GM23338 (cell line): ENCODE measurements around the gene LAMTOR4. TPM values are rescaled to one million over a fixed set of nuclear protein-coding genes. Genes with fewer than 3 reads are reported as not detected.

Source experiments
- ATAC-seq: fragments of 200-7000 bp; cut with Tn5 transposase; 3 replicates; pipeline ENCODE4 v1.9.1; 2020
- DNase-seq: peaks from one replicate; pipeline ENCODE4 v3.0.0-alpha.2; 2015; ENCODE audit warnings: low spot score
- H2AFZ ChIP-seq: fragments of 200-600 bp; sonication (generic); 2 replicates; pipeline ENCODE4 v1.8.0; 2016; ENCODE audit warnings: antibody characterized with exemption, mild to moderate bottlenecking, moderate library complexity
- H3F3A ChIP-seq: fragments of 200-600 bp; sonication (generic); replicated peaks from 2 replicates; pipeline ENCODE4 v1.8.0; 2017; ENCODE audit warnings: antibody characterized with exemption, mixed run types, low read depth
- H3K27ac ChIP-seq: fragments of 200-600 bp; sonication (generic); 2 replicates; pipeline ENCODE4 v1.6.1; 2016; ENCODE audit warnings: low read depth
- H3K27me3 ChIP-seq: fragments of 200-600 bp; sonication (generic); 2 replicates; pipeline ENCODE4 v1.8.0; 2016; ENCODE audit warnings: mild to moderate bottlenecking, mixed run types, moderate library complexity; ENCODE audit not compliant: insufficient read depth
- H3K36me3 ChIP-seq: fragments of 200-600 bp; sonication (generic); 2 replicates; pipeline ENCODE4 v1.8.0; 2016; ENCODE audit warnings: mild to moderate bottlenecking; ENCODE audit not compliant: insufficient read depth
- H3K4me1 ChIP-seq: fragments of 200-600 bp; sonication (generic); 2 replicates; pipeline ENCODE4 v1.8.0; 2016; ENCODE audit warnings: mild to moderate bottlenecking, moderate library complexity; ENCODE audit not compliant: insufficient read depth
- H3K4me2 ChIP-seq: fragments of 200-600 bp; sonication (generic); 2 replicates; pipeline ENCODE4 v1.7.1; 2017; ENCODE audit warnings: mixed run types
- H3K4me3 ChIP-seq: fragments of 200-600 bp; sonication (generic); 2 replicates; pipeline ENCODE4 v1.6.1; 2016; ENCODE audit warnings: mixed run types
- H3K79me2 ChIP-seq: fragments of 200-600 bp; sonication (generic); replicated peaks from 2 replicates; pipeline ENCODE4 v1.8.0; 2017; ENCODE audit warnings: mild to moderate bottlenecking; ENCODE audit not compliant: insufficient read depth
- H3K9me2 ChIP-seq: fragments of 200-600 bp; sonication (generic); 2 replicates; pipeline ENCODE4 v1.8.0; 2017; ENCODE audit not compliant: insufficient read depth
- H4K20me1 ChIP-seq: fragments of 200-600 bp; sonication (generic); replicated peaks from 2 replicates; pipeline ENCODE4 v1.8.0; 2017; ENCODE audit warnings: mild to moderate bottlenecking; ENCODE audit not compliant: insufficient read depth
- H3K27ac Mint-ChIP-seq: 2 replicates; pipeline ENCODE4 v1.8.0; 2020; ENCODE audit warnings: inconsistent platforms, mild to moderate bottlenecking, moderate library complexity, mixed read lengths
- H3K27me3 Mint-ChIP-seq: 3 replicates; pipeline ENCODE4 v1.8.0; 2022; ENCODE audit warnings: low read depth, mild to moderate bottlenecking, moderate library complexity, mixed read lengths, inconsistent platforms; ENCODE audit not compliant: insufficient read depth, poor library complexity
- H3K36me3 Mint-ChIP-seq: 3 replicates; pipeline ENCODE4 v1.8.0; 2021; ENCODE audit warnings: low read depth, mild to moderate bottlenecking, inconsistent platforms, moderate library complexity, mixed read lengths
- H3K4me1 Mint-ChIP-seq: 3 replicates; pipeline ENCODE4 v1.8.0; 2020; ENCODE audit warnings: mild to moderate bottlenecking, inconsistent platforms, mixed read lengths
- H3K4me3 Mint-ChIP-seq: 3 replicates; pipeline ENCODE4 v1.8.0; 2021; ENCODE audit warnings: moderate library complexity, mild to moderate bottlenecking, inconsistent platforms, mixed read lengths
- H3K9me3 Mint-ChIP-seq: 3 replicates; pipeline ENCODE4 v1.8.0; 2020; ENCODE audit warnings: moderate library complexity, mild to moderate bottlenecking, inconsistent platforms, mixed read lengths
- CREB1 ChIP-seq: fragments of 250-450 bp; sonication (Bioruptor Pico); IDR thresholded peaks from 2 replicates; pipeline ENCODE4 v1.5.0; 2020; ENCODE audit warnings: low read depth, mild to moderate bottlenecking, moderate library complexity
- CTCF ChIP-seq, 2 experiments: fragments of 200-600 bp in 1 of 2; sonication (generic) in 1 of 2; conservative IDR thresholded peaks; 2 replicates each; pipeline versions ENCODE4 v1.5.1 to v1.6.1; 2016 to 2017; ENCODE audit warnings: antibody characterized with exemption in 2 of 2, low read depth in 2 of 2, mild to moderate bottlenecking in 2 of 2, moderate library complexity in 1 of 2
- ETS1 ChIP-seq: IDR thresholded peaks from 2 replicates; pipeline ENCODE4 v1.6.1; 2016; ENCODE audit warnings: antibody characterized with exemption
- EZH2 ChIP-seq: fragments of 200-600 bp; sonication (generic); IDR thresholded peaks from one replicate; pipeline ENCODE4 v1.8.0; 2017; ENCODE audit warnings: antibody characterized with exemption, mild to moderate bottlenecking, low read depth; ENCODE audit not compliant: unreplicated experiment
- EZH2phosphoT487 ChIP-seq: fragments of 200-600 bp; sonication (generic); IDR thresholded peaks from one replicate; pipeline ENCODE4 v1.8.1; 2018; ENCODE audit warnings: antibody characterized with exemption; ENCODE audit not compliant: unreplicated experiment
- JUNB ChIP-seq: IDR thresholded peaks from one replicate; pipeline ENCODE4 v1.6.1; 2016; ENCODE audit warnings: antibody characterized with exemption; ENCODE audit not compliant: unreplicated experiment
- NANOG ChIP-seq: IDR thresholded peaks from 2 replicates; pipeline ENCODE4 v1.6.1; 2016; ENCODE audit warnings: antibody characterized with exemption, borderline replicate concordance
- POLR2AphosphoS5 ChIP-seq: IDR thresholded peaks from 2 replicates; pipeline ENCODE4 v1.6.1; 2016; ENCODE audit warnings: antibody characterized with exemption, low read depth
- REST ChIP-seq: IDR thresholded peaks from one replicate; pipeline ENCODE4 v1.6.1; 2018; ENCODE audit warnings: antibody characterized with exemption; ENCODE audit not compliant: unreplicated experiment
- STAT1 ChIP-seq: IDR thresholded peaks from one replicate; pipeline ENCODE4 v1.6.1; 2016; ENCODE audit warnings: antibody characterized with exemption; ENCODE audit not compliant: unreplicated experiment
- ZNF114 ChIP-seq: fragments of 250-450 bp; sonication (Bioruptor Pico); IDR thresholded peaks from 2 replicates; pipeline ENCODE4 v1.5.0; 2020; ENCODE audit warnings: mild to moderate bottlenecking, moderate library complexity
- ZNF331 ChIP-seq: fragments of 250-450 bp; sonication (Bioruptor Pico); IDR thresholded peaks from 2 replicates; pipeline ENCODE4 v1.5.0; 2020; ENCODE audit warnings: low read depth, mild to moderate bottlenecking, moderate library complexity
- ZNF462 ChIP-seq: fragments of 250-450 bp; sonication (Bioruptor Pico); IDR thresholded peaks from 2 replicates; pipeline ENCODE4 v1.5.0; 2020; ENCODE audit warnings: mild to moderate bottlenecking, moderate library complexity
- polyA plus RNA-seq: library from polyadenylated mRNA; unstranded; fragments of >200 nt; fragmentation: Nextera tagmentation; extraction: Ambion mirVana; gene quantifications from 2 replicates; pipeline ENCODE4 v1.2.1, GENCODE V29; 2016
- total RNA-seq: library from RNA; depleted of rRNA; stranded (reverse); fragments of >200 nt; shearing (Covaris generic); gene quantifications from 2 replicates; pipeline ENCODE4 v1.2.3, GENCODE V29; 2014

LAMTOR4 gene
- total and polyA plus RNA-seq, 2 experiments from 2014 or later, result 145 to 333 TPM

- H2AFZ ChIP-seq, result no peak overlapping the region
- no peak overlapping the region for H3K4me3 ChIP-seq
- H3K27ac ChIP-seq, result no peak overlapping the region
- ATAC-seq, result no peak
- H3K27me3 ChIP-seq, result no peaks in the 10 kb centered on the region
- Mint-ChIP-seq H3K36me3 (peaks cover 56% of the 10 kb centered on the region), H3K27ac (no peak overlapping the region), H3K4me3 (no peak overlapping the region), H3K27me3 (peaks cover 16% of the 10 kb centered on the region), H3K9me3 (no peaks in the 10 kb centered on the region; the same call in 2 of the 3 replicates), H3K4me1 (peaks cover under 1% of the 10 kb centered on the region; the same call in 2 of the 3 replicates)
- no peaks in the 10 kb centered on the region for H4K20me1 ChIP-seq
- DNase-seq, result no peak
- H3K79me2 ChIP-seq, result peaks cover 7% of the 10 kb centered on the region
- H3K4me1 ChIP-seq, result 0 out of 2 replicates have a peak, but pooled peaks cover under 1% of the 10 kb centered on the region
- H3F3A ChIP-seq, result peaks cover 4% of the 10 kb centered on the region; the same call in 1 of the 2 replicates
- H3K4me2 ChIP-seq, result no peak overlapping the region
- H3K36me3 ChIP-seq, result peaks cover 8% of the 10 kb centered on the region; the same call in 1 of the 2 replicates
- TF ChIP-seq POLR2AphosphoS5, result no peak
- no peak for TF ChIP-seq CREB1 (CRISPR knock-in tag)
- TF ChIP-seq ZNF114 (CRISPR knock-in tag), result no peak
- no peak for TF ChIP-seq EZH2phosphoT487
- TF ChIP-seq STAT1, result no peak
- no peak for TF ChIP-seq JUNB
- TF ChIP-seq ZNF462 (CRISPR knock-in tag), result no peak
- TF ChIP-seq CTCF (conservative IDR thresholded peaks at IDR 0.05; ENCODE audit: low read depth in 2 of 2), result no peak
- no peak for TF ChIP-seq REST
- no peak for TF ChIP-seq NANOG
- no peak for TF ChIP-seq EZH2
- no peak for TF ChIP-seq ZNF331 (CRISPR knock-in tag)
- no peak for TF ChIP-seq ETS1
- no peaks in the 10 kb centered on the region for H3K9me2 ChIP-seq
Observed at GRCh38 chr7:100115026-100115425, 33.7 kb upstream of the LAMTOR4 start.
